Peyer's patch (tissue), 4 donors: ENCODE measurements around the gene GPR78. TPM values are rescaled to one million over a fixed set of nuclear protein-coding genes. Genes with fewer than 3 reads are reported as not detected.

ENCODE experiments used
- DNase-seq, 3 donors: peaks; one replicate each; pipeline ENCODE4 v3.0.0-alpha.2; 2017 to 2019
- H3K27ac ChIP-seq, 4 donors: fragments of 200-600 bp; sonication (generic); one replicate each; pipeline ENCODE4 v1.5.1; 2016 to 2019
- H3K27me3 ChIP-seq, 2 donors: fragments of 200-600 bp; sonication (generic); one replicate each; pipeline ENCODE4 v1.5.1; 2019
- H3K36me3 ChIP-seq, 3 donors: fragments of 200-600 bp; sonication (generic); one replicate each; pipeline ENCODE4 v1.5.1; 2016 to 2019
- H3K4me1 ChIP-seq, 4 donors: fragments of 200-600 bp; sonication (generic); one replicate each; pipeline ENCODE4 v1.5.1; 2016 to 2019
- H3K4me3 ChIP-seq, 4 donors: fragments of 200-600 bp; sonication (generic); 1 replicate in 3 of 4; 2 replicates in 1 of 4; pipeline ENCODE4 v1.5.1; 2016 to 2019; ENCODE audit warnings: mild to moderate bottlenecking in 1 of 4
- H3K9me3 ChIP-seq, 4 donors: fragments of 200-600 bp; sonication (generic); one replicate each; pipeline ENCODE4 v1.5.1; 2016 to 2019; ENCODE audit warnings: mild to moderate bottlenecking in 1 of 4
- POLR2A ChIP-seq, 2 donors: fragments of 450-650 bp; IDR thresholded peaks; one replicate each; pipeline ENCODE4 v1.5.1; 2017; ENCODE audit warnings: antibody characterized with exemption in 2 of 2, mild to moderate bottlenecking in 2 of 2, moderate library complexity in 2 of 2
- total RNA-seq, 4 donors: library from RNA; depleted of rRNA; stranded (reverse); fragments of >200 nt; gene quantifications; one replicate each; pipeline ENCODE4 v1.1.0, GENCODE V29; 2016
- TF ChIP-seq, protein P1 (sequence below), 6 experiments: fragments of 450-650 bp in 4 of 6; fragments of 200-600 bp in 2 of 6; sonication (generic) in 1 of 6; IDR thresholded peaks; one replicate each; pipeline ENCODE4 v1.5.1; 2017 to 2019; ENCODE audit warnings: antibody characterized with exemption in 6 of 6, mild to moderate bottlenecking in 3 of 6, moderate library complexity in 1 of 6

GPR78 gene
- total RNA-seq, 4 donors from 2014 or later = not detected

DNA sequence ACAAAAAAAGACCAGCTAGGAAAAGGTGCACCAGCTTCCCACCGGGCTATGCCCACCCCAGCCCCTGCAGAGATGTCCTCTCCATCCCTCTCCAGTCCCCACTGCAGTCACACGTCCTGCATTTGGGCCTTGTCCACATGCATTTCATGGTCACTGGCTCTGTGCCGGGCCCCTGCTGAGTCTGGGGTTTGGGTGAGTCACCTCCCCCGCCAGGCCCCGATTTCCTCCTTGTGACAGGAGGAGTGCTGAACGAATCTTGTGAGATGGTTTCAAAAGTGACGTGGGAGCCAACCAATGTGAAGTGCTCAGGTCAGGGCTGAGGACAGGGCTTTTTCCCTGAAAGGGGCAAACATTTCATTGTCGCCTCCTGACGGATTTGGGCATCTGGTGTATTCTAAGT lies 19.5 kb downstream of the GPR78 start:
- H3K4me3 ChIP-seq = no peak overlapping the region
- no peak for DNase-seq
- no peaks in the 10 kb centered on the region for H3K4me1 ChIP-seq
- H3K27ac ChIP-seq = no peak overlapping the region
- no peaks in the 10 kb centered on the region for H3K9me3 ChIP-seq
- H3K27me3 ChIP-seq = no peaks in the 10 kb centered on the region
- TF ChIP-seq POLR2A (IDR thresholded peaks at IDR 0.05) = no peak
- TF ChIP-seq, protein P1, sequence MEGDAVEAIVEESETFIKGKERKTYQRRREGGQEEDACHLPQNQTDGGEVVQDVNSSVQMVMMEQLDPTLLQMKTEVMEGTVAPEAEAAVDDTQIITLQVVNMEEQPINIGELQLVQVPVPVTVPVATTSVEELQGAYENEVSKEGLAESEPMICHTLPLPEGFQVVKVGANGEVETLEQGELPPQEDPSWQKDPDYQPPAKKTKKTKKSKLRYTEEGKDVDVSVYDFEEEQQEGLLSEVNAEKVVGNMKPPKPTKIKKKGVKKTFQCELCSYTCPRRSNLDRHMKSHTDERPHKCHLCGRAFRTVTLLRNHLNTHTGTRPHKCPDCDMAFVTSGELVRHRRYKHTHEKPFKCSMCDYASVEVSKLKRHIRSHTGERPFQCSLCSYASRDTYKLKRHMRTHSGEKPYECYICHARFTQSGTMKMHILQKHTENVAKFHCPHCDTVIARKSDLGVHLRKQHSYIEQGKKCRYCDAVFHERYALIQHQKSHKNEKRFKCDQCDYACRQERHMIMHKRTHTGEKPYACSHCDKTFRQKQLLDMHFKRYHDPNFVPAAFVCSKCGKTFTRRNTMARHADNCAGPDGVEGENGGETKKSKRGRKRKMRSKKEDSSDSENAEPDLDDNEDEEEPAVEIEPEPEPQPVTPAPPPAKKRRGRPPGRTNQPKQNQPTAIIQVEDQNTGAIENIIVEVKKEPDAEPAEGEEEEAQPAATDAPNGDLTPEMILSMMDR (IDR thresholded peaks at IDR 0.05) = no peak
- H3K36me3 ChIP-seq = no peaks in the 10 kb centered on the region

DNA sequence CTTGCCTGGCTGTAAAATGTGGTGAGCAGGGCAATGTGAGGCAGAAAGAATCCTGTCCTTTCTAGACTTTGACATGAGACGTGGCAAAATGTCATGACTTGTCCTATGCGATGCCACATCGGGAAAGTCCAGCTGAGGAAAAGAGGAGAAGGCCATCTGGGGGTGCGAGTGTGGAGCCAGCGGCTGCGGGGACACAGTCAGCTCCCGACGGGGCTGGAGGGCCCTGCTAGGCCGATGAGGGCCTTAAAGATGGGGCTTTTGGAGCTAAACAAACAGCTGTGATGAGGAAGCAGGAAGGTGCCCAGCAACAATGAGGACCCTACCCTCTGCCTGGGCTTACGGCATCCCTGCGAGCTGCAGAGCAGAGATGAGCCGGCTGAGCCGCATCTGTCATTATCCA lies 20.1 kb downstream of the GPR78 start:
- TF ChIP-seq POLR2A (IDR thresholded peaks at IDR 0.05) = no peak
- Histone ChIP-seq H3K36me3 (no peaks in the 10 kb centered on the region), H3K27ac (no peak overlapping the region), H3K4me3 (no peak overlapping the region), H3K4me1 (no peaks in the 10 kb centered on the region), H3K9me3 (no peaks in the 10 kb centered on the region), H3K27me3 (no peaks in the 10 kb centered on the region)
- no peak for DNase-seq

GRCh38 chr4:8600686-8601085 lies 20.5 kb downstream of the GPR78 start:
- Histone ChIP-seq H3K27ac (no peak overlapping the region), H3K4me1 (no peaks in the 10 kb centered on the region), H3K36me3 (no peaks in the 10 kb centered on the region), H3K9me3 (no peaks in the 10 kb centered on the region), H3K4me3 (no peak overlapping the region), H3K27me3 (no peaks in the 10 kb centered on the region)
- TF ChIP-seq POLR2A (IDR thresholded peaks at IDR 0.05) = no peak
- TF ChIP-seq, protein P1 (IDR thresholded peaks at IDR 0.05) = no peak
- no peak for DNase-seq

DNA sequence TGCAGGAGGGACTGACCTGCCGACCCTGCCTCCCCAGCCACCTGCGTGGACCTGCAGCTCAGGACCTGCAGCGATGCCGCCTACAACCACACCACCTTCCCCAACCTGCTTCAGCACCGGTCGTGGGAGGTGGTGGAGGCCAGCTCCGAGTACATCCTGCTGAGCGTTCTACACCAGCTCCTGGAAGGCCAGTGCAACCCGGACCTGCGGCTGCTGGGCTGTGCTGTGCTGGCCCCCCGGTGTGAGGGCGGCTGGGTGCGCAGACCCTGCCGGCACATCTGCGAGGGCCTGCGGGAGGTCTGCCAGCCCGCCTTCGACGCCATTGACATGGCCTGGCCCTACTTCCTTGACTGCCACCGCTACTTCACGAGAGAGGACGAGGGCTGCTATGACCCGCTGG lies 20.9 kb downstream of the GPR78 start:
- Histone ChIP-seq H3K4me3 (no peak overlapping the region), H3K9me3 (no peaks in the 10 kb centered on the region), H3K27ac (no peak overlapping the region), H3K4me1 (no peaks in the 10 kb centered on the region), H3K27me3 (no peaks in the 10 kb centered on the region), H3K36me3 (no peaks in the 10 kb centered on the region)
- no peak for DNase-seq
- no peak for TF ChIP-seq POLR2A (IDR thresholded peaks at IDR 0.05)
- TF ChIP-seq, protein P1 (IDR thresholded peaks at IDR 0.05) = no peak

- no peak overlapping the region for H3K4me3 ChIP-seq
- H3K27me3 ChIP-seq = no peaks in the 10 kb centered on the region
- H3K27ac ChIP-seq = no peak overlapping the region
- TF ChIP-seq POLR2A (IDR thresholded peaks at IDR 0.05) = no peak
- TF ChIP-seq, protein P1 (IDR thresholded peaks at IDR 0.05) = no peak
- DNase-seq = no peak
- no peaks in the 10 kb centered on the region for H3K36me3 ChIP-seq
- no peaks in the 10 kb centered on the region for H3K4me1 ChIP-seq
- no peaks in the 10 kb centered on the region for H3K9me3 ChIP-seq
Observed at GRCh38 chr4:8601556-8601955, 21.4 kb downstream of the GPR78 start.

DNA sequence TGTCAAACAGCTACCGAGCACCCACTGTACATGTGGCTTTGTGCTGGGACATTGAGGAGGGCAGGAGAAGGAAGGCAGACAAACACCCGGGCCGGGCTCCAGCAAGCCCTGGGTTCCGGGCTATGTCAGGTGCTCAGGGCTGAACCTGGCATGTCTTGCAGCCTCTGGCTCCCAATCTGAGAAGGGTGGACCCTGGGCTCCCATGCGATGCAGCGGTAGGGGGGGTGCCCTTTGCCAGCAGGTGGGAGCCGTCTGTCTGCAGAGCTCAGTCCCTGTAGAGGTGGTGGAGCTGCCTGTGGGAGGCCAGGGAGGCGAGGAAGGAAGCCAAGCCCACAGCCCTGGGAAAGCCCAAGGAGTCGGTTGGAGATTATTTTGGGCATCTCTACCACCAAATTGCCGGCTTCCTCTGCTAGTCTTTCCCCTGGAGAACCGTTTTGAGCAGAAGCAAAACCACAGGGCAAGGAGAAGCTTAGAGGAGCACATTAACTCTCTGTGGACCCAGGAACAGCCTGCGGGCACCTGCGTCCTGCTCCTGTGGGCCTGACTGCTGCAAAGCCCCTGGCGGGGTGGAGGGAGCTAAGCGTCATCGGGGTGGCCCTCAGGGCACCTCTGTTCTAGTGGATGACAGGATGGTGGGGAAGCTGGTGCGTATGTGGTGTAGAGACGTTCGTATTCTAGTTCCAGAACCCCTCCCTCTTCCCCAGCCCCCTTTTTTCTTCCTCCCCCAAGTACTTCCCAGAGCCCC lies 22.7 kb downstream of the GPR78 start:
- Histone ChIP-seq H3K4me3 (no peak overlapping the region), H3K27ac (no peak overlapping the region), H3K36me3 (no peaks in the 10 kb centered on the region), H3K27me3 (no peaks in the 10 kb centered on the region), H3K9me3 (no peaks in the 10 kb centered on the region), H3K4me1 (no peaks in the 10 kb centered on the region)
- TF ChIP-seq, protein P1 (IDR thresholded peaks at IDR 0.05) = no peak
- TF ChIP-seq POLR2A (IDR thresholded peaks at IDR 0.05) = no peak
- DNase-seq = no peak
